Subcutaneous abdominal adipose tissue (tissue), 5 donors: ENCODE measurements around the gene STIP1.

Experiments
- H3K27ac ChIP-seq: one replicate; pipeline ENCODE4 v1.7.0; 2013; ENCODE audit warnings: low read depth, mild to moderate bottlenecking, inconsistent platforms, low read length, moderate library complexity
- H3K27me3 ChIP-seq, 5 donors: one replicate each; pipeline ENCODE4 v1.7.0; 2013; ENCODE audit warnings: low read length in 5 of 5, inconsistent platforms in 1 of 5; ENCODE audit not compliant: control insufficient read depth in 5 of 5, insufficient read depth in 4 of 5
- H3K36me3 ChIP-seq, 5 donors: one replicate each; pipeline ENCODE4 v1.7.0; 2013; ENCODE audit warnings: low read length in 5 of 5; ENCODE audit not compliant: control insufficient read depth in 5 of 5, insufficient read depth in 5 of 5
- H3K4me1 ChIP-seq, 5 donors: one replicate each; pipeline ENCODE4 v1.7.0; 2013; ENCODE audit warnings: low read length in 5 of 5, mild to moderate bottlenecking in 3 of 5, moderate library complexity in 1 of 5; ENCODE audit not compliant: control insufficient read depth in 5 of 5, insufficient read depth in 5 of 5
- H3K4me3 ChIP-seq, 5 donors: one replicate each; pipeline ENCODE4 v1.7.0; 2013; ENCODE audit warnings: low read length in 5 of 5, low read depth in 1 of 5
- H3K9ac ChIP-seq, 5 donors: one replicate each; pipeline ENCODE4 v1.7.0; 2013; ENCODE audit warnings: low read length in 5 of 5, mild to moderate bottlenecking in 4 of 5, moderate library complexity in 3 of 5
- H3K9me3 ChIP-seq, 5 donors: one replicate each; pipeline ENCODE4 v1.7.0; 2013; ENCODE audit warnings: low read length in 5 of 5; ENCODE audit not compliant: control insufficient read depth in 5 of 5
- donor health status: healthy.
- donor health status: healthy.
- donor health status: healthy.
- donor health status: healthy.
- donor health status: healthy.

The STIP1 gene

GRCh38 chr11:64220271-64220670, 34.3 kb downstream of the STIP1 start:
- Histone ChIP-seq H3K4me3 (no peak overlapping the region), H3K36me3 (peaks cover 0 to 54% (median 22%) of the 10 kb centered on the region in 5 donors), H3K9ac (no peak overlapping the region), H3K27ac (no peak overlapping the region), H3K9me3 (no peaks in the 10 kb centered on the region), H3K27me3 (no peaks in the 10 kb centered on the region), H3K4me1 (peaks cover 0 to 10% (median 7%) of the 10 kb centered on the region in 5 donors)

- Histone ChIP-seq H3K9ac (no peak overlapping the region), H3K27ac (no peak overlapping the region), H3K27me3 (no peaks in the 10 kb centered on the region)
Measured at GRCh38 chr11:64220798-64221197, 34.8 kb downstream of the STIP1 start.

GRCh38 chr11:64222651-64223000, 36.7 kb downstream of the STIP1 start:
- Histone ChIP-seq H3K9me3 (no peaks in the 10 kb centered on the region), H3K27ac (no peak overlapping the region), H3K4me1 (peaks cover 2 to 31% (median 29%) of the 10 kb centered on the region in 5 donors), H3K27me3 (no peaks in the 10 kb centered on the region), H3K9ac (no peak overlapping the region), H3K4me3 (no peak overlapping the region), H3K36me3 (peaks cover 0 to 48% (median 22%) of the 10 kb centered on the region in 5 donors)

More at GRCh38 chr11:64220798-64221197, 34.8 kb downstream of the STIP1 start:
- Histone ChIP-seq H3K36me3 (peaks cover 0 to 54% (median 22%) of the 10 kb centered on the region in 5 donors), H3K4me1 (peaks cover 0 to 15% (median 13%) of the 10 kb centered on the region in 5 donors), H3K4me3 (no peak overlapping the region), H3K9me3 (no peaks in the 10 kb centered on the region)

DNA sequence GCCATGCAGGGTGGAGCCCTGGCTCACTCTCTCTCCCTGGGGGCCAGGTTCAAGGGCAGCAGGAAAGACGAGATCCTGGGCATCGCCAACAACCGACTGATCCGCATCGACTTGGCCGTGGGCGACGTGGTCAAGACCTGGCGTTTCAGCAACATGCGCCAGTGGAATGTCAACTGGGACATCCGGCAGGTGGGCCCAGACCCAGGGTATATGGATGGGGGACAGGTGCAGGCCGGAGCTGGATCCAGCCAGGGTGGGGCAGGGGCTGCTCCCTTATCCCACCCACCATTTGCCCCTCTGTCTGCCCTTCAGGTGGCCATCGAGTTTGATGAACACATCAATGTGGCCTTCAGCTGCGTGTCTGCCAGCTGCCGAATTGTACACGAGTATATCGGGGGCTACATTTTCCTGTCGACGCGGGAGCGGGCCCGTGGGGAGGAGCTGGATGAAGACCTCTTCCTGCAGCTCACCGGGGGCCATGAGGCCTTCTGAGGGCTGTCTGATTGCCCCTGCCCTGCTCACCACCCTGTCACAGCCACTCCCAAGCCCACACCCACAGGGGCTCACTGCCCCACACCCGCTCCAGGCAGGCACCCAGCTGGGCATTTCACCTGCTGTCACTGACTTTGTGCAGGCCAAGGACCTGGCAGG, 37.2 kb downstream of the STIP1 start:
- Histone ChIP-seq H3K36me3 (peaks cover 0 to 47% (median 22%) of the 10 kb centered on the region in 5 donors), H3K27me3 (no peaks in the 10 kb centered on the region), H3K4me1 (peaks cover 2 to 32% (median 30%) of the 10 kb centered on the region in 5 donors), H3K9me3 (no peaks in the 10 kb centered on the region), H3K27ac (no peak overlapping the region), H3K9ac (no peak overlapping the region), H3K4me3 (no peak overlapping the region)

GRCh38 chr11:64224151-64224890, 38.4 kb downstream of the STIP1 start:
- H3K27ac ChIP-seq: no peak overlapping the region
- peaks cover 2 to 35% (median 33%) of the 10 kb centered on the region in 5 donors for H3K4me1 ChIP-seq

DNA sequence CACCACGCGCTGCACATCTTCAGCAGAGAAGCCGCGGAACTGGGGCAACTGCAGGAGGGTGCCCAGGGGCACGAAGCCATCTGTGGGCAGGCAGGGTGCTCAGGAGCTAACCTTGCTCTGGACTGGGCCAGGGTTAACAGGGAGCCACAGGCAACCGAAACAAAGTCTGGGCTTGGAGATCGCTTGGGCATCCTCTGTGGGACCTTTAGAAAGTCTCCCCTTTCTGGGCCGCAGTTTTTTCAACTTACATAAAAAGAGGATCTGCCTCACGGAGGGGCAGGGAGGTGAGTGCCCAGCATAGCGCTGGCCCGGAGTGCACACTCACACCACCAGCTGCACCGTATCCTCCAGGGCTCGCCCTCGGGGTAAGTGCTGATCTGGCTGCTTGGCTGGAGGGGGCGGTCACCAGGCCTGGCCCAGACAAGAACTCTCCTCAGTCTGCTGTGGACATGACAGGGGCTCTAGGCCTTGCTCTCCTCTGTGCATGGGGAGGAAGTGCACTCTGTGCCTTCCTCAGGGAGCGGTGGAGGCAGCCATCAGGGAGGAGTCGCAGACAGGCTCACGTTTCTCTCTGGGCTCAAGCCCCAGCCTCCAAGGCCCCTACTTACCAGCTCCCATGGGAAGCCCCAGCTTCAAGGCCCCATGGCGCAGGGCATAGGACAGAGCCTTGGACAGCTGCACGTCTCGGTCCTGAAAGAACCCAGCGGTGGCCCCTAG, 39.1 kb downstream of the STIP1 start:
- H3K27me3 ChIP-seq: no peaks in the 10 kb centered on the region
- H3K9me3 ChIP-seq: no peaks in the 10 kb centered on the region
- H3K27ac ChIP-seq: peak overlapping the region; percentile 87
- peak overlapping the region in 4 of 5 donors; percentile 84 to 95 (median 90) for H3K9ac ChIP-seq
- peaks cover 2 to 42% (median 40%) of the 10 kb centered on the region in 5 donors for H3K4me1 ChIP-seq
- peaks cover 0 to 34% (median 20%) of the 10 kb centered on the region in 5 donors for H3K36me3 ChIP-seq
- peak overlapping the region; percentile 83 to 94 (median 92) for H3K4me3 ChIP-seq

More at GRCh38 chr11:64224151-64224890, 38.4 kb downstream of the STIP1 start:
- Histone ChIP-seq H3K9me3 (no peaks in the 10 kb centered on the region), H3K36me3 (peaks cover 0 to 42% (median 20%) of the 10 kb centered on the region in 5 donors), H3K9ac (no peak overlapping the region), H3K4me3 (no peak overlapping the region), H3K27me3 (no peaks in the 10 kb centered on the region)

- H3K36me3 ChIP-seq: peaks cover 0 to 26% (median 14%) of the 10 kb centered on the region in 5 donors
- H3K4me3 ChIP-seq: peak within 1 kb of the TSS; percentile 83 to 94 (median 92)
- H3K9ac ChIP-seq: peak within 1 kb of the TSS; percentile 48 to 95 (median 86)
- H3K27me3 ChIP-seq: no peaks in the 10 kb centered on the region
- peaks cover 2 to 50% (median 44%) of the 10 kb centered on the region in 5 donors for H3K4me1 ChIP-seq
- peak within 1 kb of the TSS; percentile 87 for H3K27ac ChIP-seq
- no peaks in the 10 kb centered on the region for H3K9me3 ChIP-seq
Measured at GRCh38 chr11:64225608-64226506, 39.9 kb downstream of the STIP1 start, which contains the start of the genes NUDT22 and TRPT1. TSS of gene NUDT22 (plus strand) at chr11:64226274. CDS start at chr11:64226653, 379 bp downstream. TSS of gene TRPT1 (minus strand) at chr11:64226186. CDS start at chr11:64225860, 326 bp downstream.

- Histone ChIP-seq H3K27ac (peak overlapping the region; percentile 87), H3K9me3 (no peaks in the 10 kb centered on the region), H3K27me3 (no peaks in the 10 kb centered on the region), H3K4me3 (peak overlapping the region; percentile 57 to 94 (median 87)), H3K9ac (peak overlapping the region; percentile 48 to 95 (median 86)), H3K36me3 (peaks cover 0 to 22% (median 10%) of the 10 kb centered on the region in 5 donors), H3K4me1 (peaks cover 2 to 55% (median 48%) of the 10 kb centered on the region in 5 donors)
Measured at GRCh38 chr11:64226507-64227051, 40.6 kb downstream of the STIP1 start.
